Measurements from ENCODE around the gene POLR3A. TPM values are rescaled to one million over a fixed set of nuclear protein-coding genes. Genes with fewer than 3 reads are reported as not detected.
"Not testable (repeated sequence)": the region's sequence is repeated elsewhere in the genome, so short reads cannot be mapped to it uniquely, and the experiment has no call there.

Gene POLR3A
- total RNA-seq, 1 donor from 2014 or later: 13.7 TPM

DNA sequence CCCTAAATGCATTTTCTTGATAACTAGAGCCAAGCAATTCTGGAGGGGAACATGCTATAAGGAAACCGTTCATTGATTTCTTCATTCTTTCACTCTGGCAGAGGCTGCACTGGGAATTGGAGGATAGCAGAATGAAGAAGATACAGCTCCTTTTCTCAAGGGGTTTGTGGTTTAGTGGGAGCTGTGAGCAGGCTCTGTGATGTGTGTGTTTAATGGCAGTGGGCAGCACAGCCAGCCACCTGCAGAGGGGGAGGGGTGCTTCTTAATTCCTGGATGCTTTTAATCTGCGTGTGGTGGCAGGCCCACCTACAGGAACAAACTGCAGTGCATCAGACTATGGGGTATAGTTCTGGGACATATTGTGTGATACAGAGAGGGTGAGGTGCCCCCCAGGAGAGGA lies 36.3 kb upstream of the POLR3A start:
- intact Hi-C loops (cut with DNase I): no loop called here
- no peak overlapping the region for H3K27ac ChIP-seq
- no peaks in the 10 kb centered on the region for H3K36me3 ChIP-seq
- TF ChIP-seq, protein P1, sequence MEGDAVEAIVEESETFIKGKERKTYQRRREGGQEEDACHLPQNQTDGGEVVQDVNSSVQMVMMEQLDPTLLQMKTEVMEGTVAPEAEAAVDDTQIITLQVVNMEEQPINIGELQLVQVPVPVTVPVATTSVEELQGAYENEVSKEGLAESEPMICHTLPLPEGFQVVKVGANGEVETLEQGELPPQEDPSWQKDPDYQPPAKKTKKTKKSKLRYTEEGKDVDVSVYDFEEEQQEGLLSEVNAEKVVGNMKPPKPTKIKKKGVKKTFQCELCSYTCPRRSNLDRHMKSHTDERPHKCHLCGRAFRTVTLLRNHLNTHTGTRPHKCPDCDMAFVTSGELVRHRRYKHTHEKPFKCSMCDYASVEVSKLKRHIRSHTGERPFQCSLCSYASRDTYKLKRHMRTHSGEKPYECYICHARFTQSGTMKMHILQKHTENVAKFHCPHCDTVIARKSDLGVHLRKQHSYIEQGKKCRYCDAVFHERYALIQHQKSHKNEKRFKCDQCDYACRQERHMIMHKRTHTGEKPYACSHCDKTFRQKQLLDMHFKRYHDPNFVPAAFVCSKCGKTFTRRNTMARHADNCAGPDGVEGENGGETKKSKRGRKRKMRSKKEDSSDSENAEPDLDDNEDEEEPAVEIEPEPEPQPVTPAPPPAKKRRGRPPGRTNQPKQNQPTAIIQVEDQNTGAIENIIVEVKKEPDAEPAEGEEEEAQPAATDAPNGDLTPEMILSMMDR (IDR thresholded peaks at IDR 0.05): no peak
- ATAC-seq (no peak), DNase-seq (no peak)
- no peaks in the 10 kb centered on the region for H3K9me3 ChIP-seq
- H3K4me1 ChIP-seq: no peaks in the 10 kb centered on the region
- no peak overlapping the region for H3K4me3 ChIP-seq
- no peaks in the 10 kb centered on the region for H3K27me3 ChIP-seq

DNA sequence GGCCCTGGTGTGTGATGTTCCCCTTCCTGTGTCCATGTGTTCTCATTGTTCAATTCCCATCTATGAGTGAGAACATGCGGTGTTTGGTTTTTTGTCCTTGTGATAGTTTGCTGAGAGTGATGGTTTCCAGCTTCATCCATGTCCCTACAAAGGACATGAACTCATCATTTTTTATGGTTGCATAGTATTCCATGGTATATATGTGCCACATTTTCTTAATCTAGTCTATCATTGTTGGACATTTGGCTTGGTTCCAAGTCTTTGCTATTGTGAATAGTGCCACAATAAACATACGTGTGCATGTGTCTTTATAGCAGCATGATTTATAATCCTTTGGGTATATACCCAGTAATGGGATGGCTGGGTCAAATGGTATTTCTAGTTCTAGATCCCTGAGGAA lies 35.6 kb upstream of the POLR3A start:
- H3K4me3 ChIP-seq; H3K9me3 ChIP-seq; H3K27ac ChIP-seq; H3K36me3 ChIP-seq; H3K4me1 ChIP-seq; H3K27me3 ChIP-seq; DNase-seq; intact Hi-C loops (cut with DNase I); ATAC-seq: not testable (repeated sequence)

DNA sequence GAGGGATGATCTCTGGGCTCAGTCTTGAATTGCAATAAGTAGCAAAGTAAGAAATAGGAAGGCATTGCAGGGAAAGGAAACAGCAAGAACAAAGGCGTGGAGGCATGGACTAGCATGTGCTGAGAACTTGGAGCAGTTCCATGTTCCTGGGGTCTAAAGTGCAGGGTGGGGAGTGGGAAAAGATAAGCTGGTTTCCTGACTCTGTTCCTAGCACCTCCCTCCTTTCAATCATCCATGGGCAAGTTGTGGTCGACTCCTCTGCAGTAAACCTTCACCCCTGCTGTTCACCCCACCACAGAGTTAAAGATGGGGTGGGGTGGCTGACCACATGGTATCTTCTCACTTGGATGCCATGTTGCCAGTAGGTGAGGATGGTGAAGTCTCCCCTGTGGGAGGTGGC lies 33.9 kb upstream of the POLR3A start:
- H3K4me3 ChIP-seq: no peak overlapping the region
- DNase-seq: no peak
- intact Hi-C loops (cut with DNase I): no loop called here
- no peaks in the 10 kb centered on the region for H3K36me3 ChIP-seq
- TF ChIP-seq, protein P1 (IDR thresholded peaks at IDR 0.05): no peak
- H3K9me3 ChIP-seq: no peaks in the 10 kb centered on the region
- no peak for ATAC-seq
- no peaks in the 10 kb centered on the region for H3K27me3 ChIP-seq
- H3K27ac ChIP-seq: no peak overlapping the region
- H3K4me1 ChIP-seq: no peaks in the 10 kb centered on the region

DNA sequence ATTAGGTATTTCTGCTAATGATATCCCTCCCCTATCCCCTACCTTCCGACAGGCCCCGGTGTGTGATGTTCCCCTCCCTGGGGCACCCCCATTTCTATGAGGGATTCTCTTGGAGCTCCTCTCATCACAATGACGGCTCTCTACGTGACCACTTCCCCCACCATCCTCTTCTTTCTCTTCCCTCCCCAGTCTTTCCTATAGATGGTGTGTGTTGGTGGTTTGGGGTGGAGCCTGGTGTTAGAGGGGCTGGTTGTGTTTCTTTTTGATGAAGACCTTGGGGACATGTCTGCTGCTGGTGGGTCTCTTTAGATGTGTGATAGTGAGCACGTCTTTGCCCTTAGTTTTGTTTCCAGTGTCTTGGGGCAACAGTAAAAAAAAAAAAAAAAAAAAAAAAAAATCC lies 33.0 kb upstream of the POLR3A start:
- Histone ChIP-seq H3K4me1 (no peaks in the 10 kb centered on the region), H3K9me3 (no peaks in the 10 kb centered on the region), H3K27me3 (no peaks in the 10 kb centered on the region), H3K27ac (no peak overlapping the region), H3K4me3 (no peak overlapping the region), H3K36me3 (no peaks in the 10 kb centered on the region)
- TF ChIP-seq, protein P1 (IDR thresholded peaks at IDR 0.05): no peak
- DNase-seq (no peak), ATAC-seq (no peak)
- intact Hi-C loops (cut with DNase I): no loop called here

DNA sequence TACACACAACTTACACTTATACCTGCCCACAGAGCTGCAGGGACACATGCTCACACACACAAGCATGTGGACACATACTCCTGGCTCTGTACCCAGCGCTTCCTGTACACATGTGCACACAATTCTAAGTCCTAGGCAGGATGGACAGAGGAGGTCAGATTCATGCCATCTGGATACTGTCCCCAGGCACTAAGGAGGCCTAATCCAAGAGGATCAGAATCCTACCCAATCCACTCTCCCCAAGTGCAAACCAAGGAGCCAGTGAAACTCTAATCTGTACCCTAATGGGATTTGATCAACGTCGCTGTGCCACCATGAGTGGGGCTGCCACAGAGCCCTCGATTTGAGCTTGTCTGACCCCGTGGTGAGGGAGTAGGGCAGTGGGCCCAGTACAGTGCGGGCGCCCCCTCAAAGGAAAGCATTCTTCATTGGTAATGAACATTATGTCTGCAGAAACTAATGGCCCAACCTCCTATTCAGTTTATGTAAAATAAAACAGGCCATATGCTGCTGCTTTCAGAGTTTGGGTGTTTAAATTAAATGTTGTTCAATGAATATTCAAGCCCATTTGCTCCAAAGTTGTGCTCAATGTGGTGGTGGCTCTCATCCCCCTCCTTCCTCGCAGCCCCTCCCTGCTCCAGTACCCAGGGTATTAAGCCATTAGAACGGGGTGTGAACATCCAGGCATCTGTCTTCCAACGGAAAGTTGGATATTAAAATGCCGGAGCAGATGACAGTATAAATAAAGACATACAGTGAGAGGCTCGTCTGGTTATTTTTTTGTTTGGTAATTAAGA lies 30.8 kb upstream of the POLR3A start:
- H3K9me3 ChIP-seq: no peaks in the 10 kb centered on the region
- no peak for ATAC-seq
- H3K4me3 ChIP-seq: no peak overlapping the region
- no peak for DNase-seq
- H3K27ac ChIP-seq: no peak overlapping the region
- no peaks in the 10 kb centered on the region for H3K27me3 ChIP-seq
- TF ChIP-seq, protein P1 (IDR thresholded peaks at IDR 0.05): no peak
- H3K36me3 ChIP-seq: no peaks in the 10 kb centered on the region
- no peaks in the 10 kb centered on the region for H3K4me1 ChIP-seq
- intact Hi-C loops (cut with DNase I): no loop called here

DNA sequence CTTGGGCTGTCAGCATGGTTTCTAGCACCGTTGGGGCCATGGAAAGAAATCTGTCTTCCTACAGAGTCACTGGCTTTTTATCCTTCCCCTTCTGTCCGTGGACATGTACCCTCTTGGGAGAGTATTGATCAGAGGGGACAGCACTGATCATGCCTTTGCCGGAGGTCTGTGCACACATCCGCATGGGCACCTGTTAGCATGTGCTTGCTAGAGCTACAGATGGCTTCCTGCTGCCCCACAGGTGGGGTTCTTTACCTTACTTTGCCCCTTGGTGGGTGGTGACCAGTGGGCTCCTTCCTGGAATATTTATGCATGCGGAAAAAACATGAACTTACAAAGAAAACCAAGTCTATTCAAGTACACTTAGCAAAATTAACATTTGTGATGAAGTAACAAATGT lies 29.2 kb upstream of the POLR3A start:
- no peaks in the 10 kb centered on the region for H3K27me3 ChIP-seq
- ATAC-seq (no peak), DNase-seq (no peak)
- intact Hi-C loops (cut with DNase I): no loop called here
- no peak overlapping the region for H3K4me3 ChIP-seq
- TF ChIP-seq, protein P1 (IDR thresholded peaks at IDR 0.05): no peak
- peaks cover 4% of the 10 kb centered on the region for H3K4me1 ChIP-seq
- H3K9me3 ChIP-seq: no peaks in the 10 kb centered on the region
- no peak overlapping the region for H3K27ac ChIP-seq
- H3K36me3 ChIP-seq: no peaks in the 10 kb centered on the region
